ENCODE results near the gene IQGAP1.
A peak's percentile ranks its signal among the peaks of the same experiment; 100 is the strongest.

IQGAP1 gene

DNA sequence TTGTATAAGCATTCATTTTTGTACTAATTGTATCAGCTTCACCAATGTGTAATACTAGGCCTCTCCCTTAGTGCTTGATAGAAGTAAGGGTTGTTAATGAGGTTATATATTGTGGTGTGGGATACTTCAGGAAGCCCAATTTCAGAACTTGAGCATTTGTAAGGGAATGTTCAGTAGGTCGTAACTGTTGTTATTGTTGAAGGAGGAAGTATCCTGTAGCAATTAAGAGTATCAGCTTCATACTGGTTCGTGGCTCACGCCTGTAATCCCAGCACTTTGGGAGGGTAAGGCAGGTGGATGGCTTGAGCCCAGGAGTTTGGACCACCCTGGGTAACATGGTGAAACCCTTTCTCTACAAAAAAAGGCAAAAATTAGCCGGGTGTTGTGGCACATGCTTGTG, 30.6 kb downstream of the IQGAP1 start:
- H3K27me3 ChIP-seq (ENCODE audit: control insufficient read depth in 1 of 2, insufficient read depth in 2 of 2, low read length in 2 of 2), result no peaks in the 10 kb centered on the region
- no peak overlapping the region for H3K9ac ChIP-seq (ENCODE audit: low read depth in 1 of 2, low read length in 2 of 2)
- no peak overlapping the region for H3K27ac ChIP-seq (ENCODE audit: low read depth, low read length)
- H3K4me1 ChIP-seq (ENCODE audit: control insufficient read depth in 1 of 2, insufficient read depth in 2 of 2, low read length in 2 of 2), result peaks cover 30 to 44% of the 10 kb centered on the region in 2 donors
- H3K36me3 ChIP-seq (ENCODE audit: control insufficient read depth in 1 of 2, insufficient read depth in 2 of 2, low read length in 2 of 2), result peaks cover 0 to 3% of the 10 kb centered on the region in 2 donors
- H3K4me3 ChIP-seq (ENCODE audit: low read depth in 1 of 2, low read length in 2 of 2), result no peak overlapping the region
- H3K9me3 ChIP-seq (ENCODE audit: control insufficient read depth in 1 of 2, low read length in 2 of 2), result no peaks in the 10 kb centered on the region

GRCh38 chr15:90419206-90419605, 31.2 kb downstream of the IQGAP1 start:
- no peak overlapping the region for H3K27ac ChIP-seq (ENCODE audit: low read depth, low read length)
- H3K4me1 ChIP-seq (ENCODE audit: control insufficient read depth in 1 of 2, insufficient read depth in 2 of 2, low read length in 2 of 2), result peaks cover 28 to 41% of the 10 kb centered on the region in 2 donors
- no peaks in the 10 kb centered on the region for H3K27me3 ChIP-seq (ENCODE audit: control insufficient read depth in 1 of 2, insufficient read depth in 2 of 2, low read length in 2 of 2)

DNA sequence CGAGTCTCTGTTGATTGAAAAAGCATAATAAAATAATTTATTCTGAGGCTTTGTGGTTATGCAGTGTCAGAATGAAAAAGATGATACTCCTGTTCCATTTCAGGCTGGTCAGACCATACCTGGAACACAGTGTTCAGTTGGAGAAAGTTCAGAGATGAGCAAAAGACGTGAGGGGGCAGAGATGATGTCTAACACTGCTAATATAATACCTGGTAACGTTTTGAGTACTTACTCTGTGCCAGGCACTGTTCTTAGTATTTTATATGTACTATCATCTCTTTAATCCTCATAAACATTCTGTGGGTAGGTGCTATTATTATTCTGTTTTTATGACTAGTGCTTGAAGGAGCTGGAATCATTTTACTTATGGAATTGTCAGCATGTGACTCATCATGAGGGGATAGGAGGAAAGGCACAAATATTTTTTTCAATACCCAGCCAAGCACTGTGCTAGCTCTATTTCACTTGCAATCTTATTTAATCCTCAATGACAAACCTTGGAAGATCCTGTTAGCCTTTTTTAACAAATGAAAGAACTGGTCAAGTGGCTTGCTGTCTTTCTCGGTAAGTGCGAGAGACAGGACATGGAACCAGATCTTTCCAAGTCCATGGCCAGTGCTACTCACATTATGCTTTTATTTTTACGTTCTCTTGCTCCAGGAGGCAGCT, 31.8 kb downstream of the IQGAP1 start:
- Histone ChIP-seq H3K9ac (ENCODE audit: low read depth in 1 of 2, low read length in 2 of 2) (peak overlapping the region in 1 of 2 donors; percentile 1), H3K27me3 (ENCODE audit: control insufficient read depth in 1 of 2, insufficient read depth in 2 of 2, low read length in 2 of 2) (no peaks in the 10 kb centered on the region), H3K4me1 (ENCODE audit: control insufficient read depth in 1 of 2, insufficient read depth in 2 of 2, low read length in 2 of 2) (peaks cover 28 to 41% of the 10 kb centered on the region in 2 donors), H3K9me3 (ENCODE audit: control insufficient read depth in 1 of 2, low read length in 2 of 2) (no peaks in the 10 kb centered on the region), H3K4me3 (ENCODE audit: low read depth in 1 of 2, low read length in 2 of 2) (no peak overlapping the region), H3K27ac (ENCODE audit: low read depth, low read length) (no peak overlapping the region), H3K36me3 (ENCODE audit: control insufficient read depth in 1 of 2, insufficient read depth in 2 of 2, low read length in 2 of 2) (peaks cover 0 to 3% of the 10 kb centered on the region in 2 donors)

More at GRCh38 chr15:90419206-90419605, 31.2 kb downstream of the IQGAP1 start:
- peaks cover 0 to 3% of the 10 kb centered on the region in 2 donors for H3K36me3 ChIP-seq (ENCODE audit: control insufficient read depth in 1 of 2, insufficient read depth in 2 of 2, low read length in 2 of 2)
- H3K9ac ChIP-seq (ENCODE audit: low read depth in 1 of 2, low read length in 2 of 2), result no peak overlapping the region
- no peak overlapping the region for H3K4me3 ChIP-seq (ENCODE audit: low read depth in 1 of 2, low read length in 2 of 2)
- H3K9me3 ChIP-seq (ENCODE audit: control insufficient read depth in 1 of 2, low read length in 2 of 2), result no peaks in the 10 kb centered on the region

- Histone ChIP-seq H3K4me1 (ENCODE audit: control insufficient read depth in 1 of 2, insufficient read depth in 2 of 2, low read length in 2 of 2) (peaks cover 28 to 41% of the 10 kb centered on the region in 2 donors), H3K9ac (ENCODE audit: low read depth in 1 of 2, low read length in 2 of 2) (peak overlapping the region in 1 of 2 donors; percentile 1), H3K36me3 (ENCODE audit: control insufficient read depth in 1 of 2, insufficient read depth in 2 of 2, low read length in 2 of 2) (peaks cover 0 to 2% of the 10 kb centered on the region in 2 donors), H3K4me3 (ENCODE audit: low read depth in 1 of 2, low read length in 2 of 2) (no peak overlapping the region), H3K27ac (ENCODE audit: low read depth, low read length) (no peak overlapping the region), H3K9me3 (ENCODE audit: control insufficient read depth in 1 of 2, low read length in 2 of 2) (no peaks in the 10 kb centered on the region), H3K27me3 (ENCODE audit: control insufficient read depth in 1 of 2, insufficient read depth in 2 of 2, low read length in 2 of 2) (no peaks in the 10 kb centered on the region)
These were observed 32.4 kb downstream of the IQGAP1 start for GRCh38 chr15:90420451-90420850.

- no peak overlapping the region for H3K4me3 ChIP-seq (ENCODE audit: low read depth in 1 of 2, low read length in 2 of 2)
- no peak overlapping the region for H3K27ac ChIP-seq (ENCODE audit: low read depth, low read length)
- H3K9me3 ChIP-seq (ENCODE audit: control insufficient read depth in 1 of 2, low read length in 2 of 2), result no peaks in the 10 kb centered on the region
- H3K9ac ChIP-seq (ENCODE audit: low read depth in 1 of 2, low read length in 2 of 2), result no peak overlapping the region
- H3K36me3 ChIP-seq (ENCODE audit: control insufficient read depth in 1 of 2, insufficient read depth in 2 of 2, low read length in 2 of 2), result no peaks in the 10 kb centered on the region
- peaks cover 35 to 50% of the 10 kb centered on the region in 2 donors for H3K4me1 ChIP-seq (ENCODE audit: control insufficient read depth in 1 of 2, insufficient read depth in 2 of 2, low read length in 2 of 2)
- no peaks in the 10 kb centered on the region for H3K27me3 ChIP-seq (ENCODE audit: control insufficient read depth in 1 of 2, insufficient read depth in 2 of 2, low read length in 2 of 2)
These were observed 33.5 kb downstream of the IQGAP1 start for GRCh38 chr15:90421527-90421926.

DNA sequence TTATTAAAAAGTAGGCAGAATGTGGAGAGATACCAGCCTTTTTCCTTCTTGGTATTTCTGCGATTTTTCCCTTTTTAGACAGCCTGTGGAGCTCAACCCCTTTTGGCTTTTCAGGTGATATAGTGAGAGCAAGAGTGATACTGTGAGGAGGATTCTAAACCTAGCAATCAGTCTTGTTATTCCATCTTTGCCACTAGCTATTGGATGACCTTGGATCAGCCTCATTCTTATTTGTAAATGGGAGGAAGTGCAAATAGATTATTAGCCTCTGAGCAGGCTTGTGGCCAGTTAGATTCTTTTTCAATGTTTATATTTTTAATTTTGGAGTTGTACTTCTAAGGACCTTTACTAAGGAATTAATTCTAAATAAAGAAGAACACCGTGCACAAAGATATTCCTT, 34.0 kb downstream of the IQGAP1 start:
- Histone ChIP-seq H3K27ac (ENCODE audit: low read depth, low read length) (no peak overlapping the region), H3K4me1 (ENCODE audit: control insufficient read depth in 1 of 2, insufficient read depth in 2 of 2, low read length in 2 of 2) (peaks cover 38 to 50% of the 10 kb centered on the region in 2 donors), H3K36me3 (ENCODE audit: control insufficient read depth in 1 of 2, insufficient read depth in 2 of 2, low read length in 2 of 2) (no peaks in the 10 kb centered on the region)

GRCh38 chr15:90422936-90423335, 34.9 kb downstream of the IQGAP1 start:
- Histone ChIP-seq H3K4me3 (ENCODE audit: low read depth in 1 of 2, low read length in 2 of 2) (no peak overlapping the region), H3K27me3 (ENCODE audit: control insufficient read depth in 1 of 2, insufficient read depth in 2 of 2, low read length in 2 of 2) (no peaks in the 10 kb centered on the region), H3K9ac (ENCODE audit: low read depth in 1 of 2, low read length in 2 of 2) (no peak overlapping the region), H3K36me3 (ENCODE audit: control insufficient read depth in 1 of 2, insufficient read depth in 2 of 2, low read length in 2 of 2) (no peaks in the 10 kb centered on the region), H3K27ac (ENCODE audit: low read depth, low read length) (no peak overlapping the region), H3K4me1 (ENCODE audit: control insufficient read depth in 1 of 2, insufficient read depth in 2 of 2, low read length in 2 of 2) (peaks cover 38 to 54% of the 10 kb centered on the region in 2 donors), H3K9me3 (ENCODE audit: control insufficient read depth in 1 of 2, low read length in 2 of 2) (no peaks in the 10 kb centered on the region)

More for the DNA sequence above, 34.0 kb downstream of the IQGAP1 start:
- no peak overlapping the region for H3K9ac ChIP-seq (ENCODE audit: low read depth in 1 of 2, low read length in 2 of 2)
- no peak overlapping the region for H3K4me3 ChIP-seq (ENCODE audit: low read depth in 1 of 2, low read length in 2 of 2)
- no peaks in the 10 kb centered on the region for H3K9me3 ChIP-seq (ENCODE audit: control insufficient read depth in 1 of 2, low read length in 2 of 2)
- H3K27me3 ChIP-seq (ENCODE audit: control insufficient read depth in 1 of 2, insufficient read depth in 2 of 2, low read length in 2 of 2), result no peaks in the 10 kb centered on the region

GRCh38 chr15:90423801-90424319, 35.8 kb downstream of the IQGAP1 start:
- Histone ChIP-seq H3K9me3 (ENCODE audit: control insufficient read depth in 1 of 2, low read length in 2 of 2) (no peaks in the 10 kb centered on the region), H3K27me3 (ENCODE audit: control insufficient read depth in 1 of 2, insufficient read depth in 2 of 2, low read length in 2 of 2) (no peaks in the 10 kb centered on the region), H3K4me1 (ENCODE audit: control insufficient read depth in 1 of 2, insufficient read depth in 2 of 2, low read length in 2 of 2) (peaks cover 34 to 48% of the 10 kb centered on the region in 2 donors), H3K9ac (ENCODE audit: low read depth in 1 of 2, low read length in 2 of 2) (no peak overlapping the region), H3K27ac (ENCODE audit: low read depth, low read length) (no peak overlapping the region), H3K36me3 (ENCODE audit: control insufficient read depth in 1 of 2, insufficient read depth in 2 of 2, low read length in 2 of 2) (peaks cover 0 to 3% of the 10 kb centered on the region in 2 donors), H3K4me3 (ENCODE audit: low read depth in 1 of 2, low read length in 2 of 2) (no peak overlapping the region)

DNA sequence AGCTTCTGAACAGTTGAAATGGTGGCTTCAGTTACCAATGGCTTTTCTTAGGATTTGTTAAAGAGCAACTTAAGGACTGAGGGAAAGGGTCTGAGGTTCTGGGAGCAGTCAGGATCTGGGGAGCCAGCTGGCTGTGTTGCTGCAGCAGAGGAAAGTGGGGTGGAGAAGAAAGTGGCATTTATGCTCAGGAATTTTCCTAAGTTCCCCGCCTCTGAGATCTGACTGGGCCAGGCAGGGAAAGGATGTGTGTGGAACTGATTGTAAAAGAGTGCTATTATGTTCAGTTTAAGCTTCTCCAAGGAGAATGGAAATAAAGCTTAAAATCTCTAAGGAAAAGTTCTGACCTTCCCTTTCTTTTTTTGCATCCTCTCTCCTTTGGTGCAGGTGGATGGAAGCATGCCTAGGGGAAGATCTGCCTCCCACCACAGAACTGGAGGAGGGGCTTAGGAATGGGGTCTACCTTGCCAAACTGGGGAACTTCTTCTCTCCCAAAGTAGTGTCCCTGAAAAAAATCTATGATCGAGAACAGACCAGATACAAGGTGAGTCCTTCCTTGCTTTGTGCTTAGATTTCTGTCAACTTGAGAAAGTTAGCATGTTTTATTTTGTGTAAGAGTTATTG, 37.8 kb downstream of the IQGAP1 start:
- H3K4me1 ChIP-seq (ENCODE audit: control insufficient read depth in 1 of 2, insufficient read depth in 2 of 2, low read length in 2 of 2), result peaks cover 23 to 31% of the 10 kb centered on the region in 2 donors
- H3K4me3 ChIP-seq (ENCODE audit: low read depth in 1 of 2, low read length in 2 of 2), result no peak overlapping the region
- H3K9ac ChIP-seq (ENCODE audit: low read depth in 1 of 2, low read length in 2 of 2), result no peak overlapping the region
- H3K27me3 ChIP-seq (ENCODE audit: control insufficient read depth in 1 of 2, insufficient read depth in 2 of 2, low read length in 2 of 2), result no peaks in the 10 kb centered on the region
- peaks cover 3 to 8% of the 10 kb centered on the region in 2 donors for H3K36me3 ChIP-seq (ENCODE audit: control insufficient read depth in 1 of 2, insufficient read depth in 2 of 2, low read length in 2 of 2)
- no peak overlapping the region for H3K27ac ChIP-seq (ENCODE audit: low read depth, low read length)
- H3K9me3 ChIP-seq (ENCODE audit: control insufficient read depth in 1 of 2, low read length in 2 of 2), result no peaks in the 10 kb centered on the region

DNA sequence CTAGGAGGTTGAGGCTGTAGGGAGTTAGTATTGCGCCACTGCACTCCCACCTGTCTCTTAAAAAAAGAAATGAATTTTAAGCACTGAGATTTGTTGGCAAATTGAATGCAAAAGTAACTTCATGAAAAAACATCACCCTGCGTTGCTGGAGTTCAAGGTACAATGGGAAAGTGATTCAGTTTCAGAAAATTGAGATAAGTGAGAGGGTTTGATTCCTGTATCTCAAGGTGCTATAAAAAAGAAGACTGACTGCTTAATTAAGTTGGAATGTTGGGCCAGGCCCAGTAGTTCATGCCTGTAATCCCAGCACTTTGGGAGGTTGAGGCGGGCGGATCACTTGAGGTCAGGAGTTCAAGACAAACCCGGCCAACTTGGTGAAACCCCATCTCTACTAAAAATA, 39.1 kb downstream of the IQGAP1 start:
- Histone ChIP-seq H3K4me3 (ENCODE audit: low read depth in 1 of 2, low read length in 2 of 2) (no peak overlapping the region), H3K9ac (ENCODE audit: low read depth in 1 of 2, low read length in 2 of 2) (no peak overlapping the region), H3K9me3 (ENCODE audit: control insufficient read depth in 1 of 2, low read length in 2 of 2) (no peaks in the 10 kb centered on the region), H3K27me3 (ENCODE audit: control insufficient read depth in 1 of 2, insufficient read depth in 2 of 2, low read length in 2 of 2) (no peaks in the 10 kb centered on the region), H3K36me3 (ENCODE audit: control insufficient read depth in 1 of 2, insufficient read depth in 2 of 2, low read length in 2 of 2) (peaks cover 3 to 13% of the 10 kb centered on the region in 2 donors), H3K27ac (ENCODE audit: low read depth, low read length) (no peak overlapping the region), H3K4me1 (ENCODE audit: control insufficient read depth in 1 of 2, insufficient read depth in 2 of 2, low read length in 2 of 2) (peaks cover 18 to 22% of the 10 kb centered on the region in 2 donors)
